Adrenal gland (tissue), 5 donors: ENCODE results near the gene PIWIL1.

ENCODE experiments used
- POLR2A ChIP-seq, 2 donors: fragments of 450-650 bp; IDR thresholded peaks; one replicate each; pipeline ENCODE4 v1.6.1; 2017; ENCODE audit warnings: antibody characterized with exemption in 2 of 2, mild to moderate bottlenecking in 2 of 2, moderate library complexity in 1 of 2
- TF ChIP-seq, protein P1 (sequence below), 6 experiments: fragments of 450-650 bp in 4 of 6; fragments of 200-600 bp in 2 of 6; sonication (generic) in 1 of 6; IDR thresholded peaks; 1 replicate in 5 of 6; 2 replicates in 1 of 6; pipeline versions ENCODE4 v1.5.1 to v1.8.0; 2016 to 2021; ENCODE audit warnings: antibody characterized with exemption in 6 of 6, mild to moderate bottlenecking in 2 of 6, moderate library complexity in 1 of 6
- donor health status: DM: no; HTN: no; CAD: no.

DNA sequence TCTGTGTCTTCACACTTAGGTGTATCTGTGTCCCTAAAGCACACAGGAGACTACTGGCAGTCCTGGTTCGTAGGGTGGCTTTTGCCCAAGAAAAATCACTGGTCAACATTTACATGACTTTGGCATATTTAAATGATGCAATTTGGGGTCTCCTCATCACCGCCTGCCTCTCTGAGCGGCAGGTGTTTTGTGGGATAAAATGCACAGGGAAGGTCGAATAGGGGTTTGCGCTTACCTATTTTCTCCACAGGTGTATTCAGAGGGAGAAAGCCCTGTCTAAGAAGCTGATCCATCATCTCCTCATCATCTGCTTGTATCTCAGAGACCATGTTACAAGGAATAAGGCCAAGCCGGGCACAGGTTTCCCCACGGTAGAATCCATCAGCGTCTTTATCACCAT, 74.7 kb downstream of the PIWIL1 start:
- no peak for TF ChIP-seq POLR2A (IDR thresholded peaks at IDR 0.05)
- TF ChIP-seq, protein P1, sequence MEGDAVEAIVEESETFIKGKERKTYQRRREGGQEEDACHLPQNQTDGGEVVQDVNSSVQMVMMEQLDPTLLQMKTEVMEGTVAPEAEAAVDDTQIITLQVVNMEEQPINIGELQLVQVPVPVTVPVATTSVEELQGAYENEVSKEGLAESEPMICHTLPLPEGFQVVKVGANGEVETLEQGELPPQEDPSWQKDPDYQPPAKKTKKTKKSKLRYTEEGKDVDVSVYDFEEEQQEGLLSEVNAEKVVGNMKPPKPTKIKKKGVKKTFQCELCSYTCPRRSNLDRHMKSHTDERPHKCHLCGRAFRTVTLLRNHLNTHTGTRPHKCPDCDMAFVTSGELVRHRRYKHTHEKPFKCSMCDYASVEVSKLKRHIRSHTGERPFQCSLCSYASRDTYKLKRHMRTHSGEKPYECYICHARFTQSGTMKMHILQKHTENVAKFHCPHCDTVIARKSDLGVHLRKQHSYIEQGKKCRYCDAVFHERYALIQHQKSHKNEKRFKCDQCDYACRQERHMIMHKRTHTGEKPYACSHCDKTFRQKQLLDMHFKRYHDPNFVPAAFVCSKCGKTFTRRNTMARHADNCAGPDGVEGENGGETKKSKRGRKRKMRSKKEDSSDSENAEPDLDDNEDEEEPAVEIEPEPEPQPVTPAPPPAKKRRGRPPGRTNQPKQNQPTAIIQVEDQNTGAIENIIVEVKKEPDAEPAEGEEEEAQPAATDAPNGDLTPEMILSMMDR (IDR thresholded peaks at IDR 0.05), result no peak
